SW480 (cell line): ENCODE results near the gene ALDH3B2.
"Not testable (repeated sequence)": the region's sequence is repeated elsewhere in the genome, so short reads cannot be mapped to it uniquely, and the experiment has no call there.

Source experiments
- DNase-seq: peaks from one replicate; pipeline ENCODE4 v3.0.0-alpha.2; 2016; ENCODE audit warnings: low spot score

The ALDH3B2 gene

GRCh38 chr11:67685641-67686332, 11.4 kb upstream of the ALDH3B2 start:
- DNase-seq = not testable (repeated sequence)

GRCh38 chr11:67682126-67683034, 8.0 kb upstream of the ALDH3B2 start:
- DNase-seq = not testable (repeated sequence)

GRCh38 chr11:67680696-67681470, 6.5 kb upstream of the ALDH3B2 start:
- DNase-seq = no peak

- DNase-seq = no peak
Measured at GRCh38 chr11:67675058-67675747, 780 bp upstream of the ALDH3B2 start.

GRCh38 chr11:67673902-67674301, 521 bp downstream of the ALDH3B2 start:
- no peak for DNase-seq

- no peak for DNase-seq
Measured at GRCh38 chr11:67673358-67673757, 1.1 kb downstream of the ALDH3B2 start.

- DNase-seq = no peak
Measured at GRCh38 chr11:67671211-67671520, 3.3 kb downstream of the ALDH3B2 start.

- DNase-seq = no peak
Measured at GRCh38 chr11:67670316-67671210, 3.9 kb downstream of the ALDH3B2 start.

- no peak for DNase-seq
Measured at GRCh38 chr11:67668192-67668551, 6.3 kb downstream of the ALDH3B2 start.

GRCh38 chr11:67667490-67668191, 6.8 kb downstream of the ALDH3B2 start:
- DNase-seq = no peak

- DNase-seq = no peak
Measured at GRCh38 chr11:67666676-67667489, 7.5 kb downstream of the ALDH3B2 start.

- no peak for DNase-seq
Measured at GRCh38 chr11:67666303-67666645, 8.1 kb downstream of the ALDH3B2 start.

GRCh38 chr11:67665541-67666302, 8.7 kb downstream of the ALDH3B2 start:
- peak; percentile 36 for DNase-seq

- no peak for DNase-seq
Measured at GRCh38 chr11:67664696-67665540, 9.5 kb downstream of the ALDH3B2 start.

GRCh38 chr11:67664213-67664585, 10.2 kb downstream of the ALDH3B2 start:
- DNase-seq = no peak

GRCh38 chr11:67663532-67664212, 10.8 kb downstream of the ALDH3B2 start:
- no peak for DNase-seq

GRCh38 chr11:67662835-67663531, 11.4 kb downstream of the ALDH3B2 start:
- no peak for DNase-seq
